Mucosa of rectum (tissue), 2 donors: ENCODE results near the gene EFNA5.

Source experiments
- H3K27ac ChIP-seq, 2 donors: one replicate each; pipeline ENCODE4 v1.7.0; 2013; ENCODE audit warnings: inconsistent platforms in 2 of 2, low read depth in 2 of 2, low read length in 2 of 2
- H3K27me3 ChIP-seq, 2 donors: one replicate each; pipeline ENCODE4 v1.7.0; 2013; ENCODE audit warnings: low read length in 2 of 2; ENCODE audit not compliant: control insufficient read depth in 2 of 2, insufficient read depth in 2 of 2
- H3K36me3 ChIP-seq, 2 donors: one replicate each; pipeline ENCODE4 v1.7.0; 2013; ENCODE audit warnings: low read length in 2 of 2; ENCODE audit not compliant: control insufficient read depth in 2 of 2, insufficient read depth in 2 of 2
- H3K4me1 ChIP-seq, 2 donors: one replicate each; pipeline ENCODE4 v1.7.0; 2013; ENCODE audit warnings: low read length in 2 of 2, mild to moderate bottlenecking in 1 of 2; ENCODE audit not compliant: control insufficient read depth in 2 of 2, insufficient read depth in 2 of 2
- H3K4me3 ChIP-seq, 2 donors: one replicate each; pipeline ENCODE4 v1.7.0; 2013; ENCODE audit warnings: low read length in 2 of 2
- H3K9ac ChIP-seq, 2 donors: one replicate each; pipeline ENCODE4 v1.7.0; 2013; ENCODE audit warnings: low read length in 2 of 2, low read depth in 1 of 2, mild to moderate bottlenecking in 1 of 2
- H3K9me3 ChIP-seq, 2 donors: one replicate each; pipeline ENCODE4 v1.7.0; 2013; ENCODE audit warnings: low read length in 2 of 2; ENCODE audit not compliant: control insufficient read depth in 2 of 2
- donor health status: healthy.
- donor health status: Normal muscosa, but diverticular disease.

The EFNA5 gene

DNA sequence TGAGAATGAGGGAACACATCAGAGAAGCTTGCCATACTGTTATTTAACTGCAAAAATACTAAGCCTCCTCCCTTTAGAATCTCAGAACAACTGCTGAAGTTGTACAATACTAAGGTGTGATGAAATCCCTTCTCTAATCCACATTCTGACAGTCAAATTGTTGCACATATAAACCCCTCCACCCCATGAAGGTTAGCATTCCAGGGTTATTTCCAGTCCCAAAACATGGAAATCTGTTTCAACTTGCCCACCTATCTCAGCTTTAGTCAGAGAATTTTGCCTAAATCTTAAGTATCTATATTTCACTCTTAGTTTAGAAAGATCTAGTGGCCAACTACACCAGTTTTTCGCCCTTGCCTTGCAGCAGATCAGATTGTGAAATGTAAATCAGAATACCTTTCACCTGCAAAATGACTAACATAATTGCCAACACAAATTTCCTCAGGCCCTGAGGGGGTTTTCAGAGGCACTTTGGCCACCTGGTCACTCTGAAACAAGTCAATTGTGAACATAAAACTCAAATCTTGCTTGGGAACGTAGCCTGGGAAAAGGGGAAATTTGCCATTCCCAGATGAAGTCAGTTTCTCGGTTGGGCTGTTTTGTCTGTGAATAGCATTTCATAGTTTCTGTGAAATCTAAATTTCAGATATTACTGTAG, 93.9 kb downstream of the EFNA5 start:
- H3K36me3 ChIP-seq, result no peaks in the 10 kb centered on the region
- no peak overlapping the region for H3K27ac ChIP-seq
- peaks cover 0 to 3% of the 10 kb centered on the region in 2 donors for H3K4me1 ChIP-seq
- no peak overlapping the region for H3K9ac ChIP-seq
- no peak overlapping the region for H3K4me3 ChIP-seq
- H3K9me3 ChIP-seq, result no peaks in the 10 kb centered on the region
- H3K27me3 ChIP-seq, result no peaks in the 10 kb centered on the region

DNA sequence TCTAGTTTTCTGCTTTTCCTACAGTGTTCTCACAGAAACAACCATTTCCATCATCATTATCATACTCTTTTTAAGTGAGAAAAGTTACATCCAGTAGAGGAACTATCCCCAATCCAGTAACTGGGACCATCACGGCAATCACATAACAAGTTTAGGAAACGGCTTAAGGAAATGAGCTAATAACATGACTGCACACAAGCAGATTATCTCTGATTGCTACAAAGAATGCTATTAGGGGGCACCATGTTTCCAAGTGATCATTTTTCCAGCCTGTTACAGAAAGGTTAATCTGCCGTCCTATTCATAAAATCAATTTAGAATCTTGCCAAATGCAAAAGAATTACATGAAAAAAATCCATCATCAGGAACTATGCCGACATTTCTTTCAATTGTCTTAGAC, 94.6 kb downstream of the EFNA5 start:
- Histone ChIP-seq H3K4me1 (peaks cover 3 to 5% of the 10 kb centered on the region in 2 donors), H3K36me3 (no peaks in the 10 kb centered on the region), H3K9me3 (no peaks in the 10 kb centered on the region), H3K27ac (no peak overlapping the region), H3K27me3 (no peaks in the 10 kb centered on the region), H3K9ac (no peak overlapping the region), H3K4me3 (no peak overlapping the region)

DNA sequence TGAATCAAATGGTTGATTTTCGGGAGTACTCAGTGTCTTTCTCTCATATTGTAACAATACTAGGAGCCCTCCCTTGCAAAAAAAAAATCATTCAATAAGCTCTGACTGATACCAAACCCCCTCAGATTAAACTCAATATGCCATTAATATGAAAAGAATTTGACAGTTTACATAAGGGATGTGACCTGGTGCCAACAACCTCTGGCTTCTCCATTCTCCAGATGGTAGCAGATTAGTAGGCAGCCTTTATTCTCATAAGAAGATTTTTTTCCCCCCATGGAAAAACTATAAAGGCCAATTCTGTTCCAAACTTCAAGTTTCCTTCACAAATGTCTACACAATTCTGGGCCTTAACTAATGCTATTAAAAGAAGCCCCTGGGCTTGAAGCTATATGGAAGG, 96.5 kb downstream of the EFNA5 start:
- peaks cover 5 to 10% of the 10 kb centered on the region in 2 donors for H3K4me1 ChIP-seq
- H3K9ac ChIP-seq, result no peak overlapping the region
- H3K4me3 ChIP-seq, result no peak overlapping the region
- H3K27me3 ChIP-seq, result no peaks in the 10 kb centered on the region
- H3K9me3 ChIP-seq, result no peaks in the 10 kb centered on the region
- no peak overlapping the region for H3K27ac ChIP-seq
- no peaks in the 10 kb centered on the region for H3K36me3 ChIP-seq

- Histone ChIP-seq H3K4me3 (no peak overlapping the region), H3K9ac (no peak overlapping the region), H3K27ac (no peak overlapping the region)
These were observed 97.9 kb downstream of the EFNA5 start for GRCh38 chr5:107572715-107573368.

DNA sequence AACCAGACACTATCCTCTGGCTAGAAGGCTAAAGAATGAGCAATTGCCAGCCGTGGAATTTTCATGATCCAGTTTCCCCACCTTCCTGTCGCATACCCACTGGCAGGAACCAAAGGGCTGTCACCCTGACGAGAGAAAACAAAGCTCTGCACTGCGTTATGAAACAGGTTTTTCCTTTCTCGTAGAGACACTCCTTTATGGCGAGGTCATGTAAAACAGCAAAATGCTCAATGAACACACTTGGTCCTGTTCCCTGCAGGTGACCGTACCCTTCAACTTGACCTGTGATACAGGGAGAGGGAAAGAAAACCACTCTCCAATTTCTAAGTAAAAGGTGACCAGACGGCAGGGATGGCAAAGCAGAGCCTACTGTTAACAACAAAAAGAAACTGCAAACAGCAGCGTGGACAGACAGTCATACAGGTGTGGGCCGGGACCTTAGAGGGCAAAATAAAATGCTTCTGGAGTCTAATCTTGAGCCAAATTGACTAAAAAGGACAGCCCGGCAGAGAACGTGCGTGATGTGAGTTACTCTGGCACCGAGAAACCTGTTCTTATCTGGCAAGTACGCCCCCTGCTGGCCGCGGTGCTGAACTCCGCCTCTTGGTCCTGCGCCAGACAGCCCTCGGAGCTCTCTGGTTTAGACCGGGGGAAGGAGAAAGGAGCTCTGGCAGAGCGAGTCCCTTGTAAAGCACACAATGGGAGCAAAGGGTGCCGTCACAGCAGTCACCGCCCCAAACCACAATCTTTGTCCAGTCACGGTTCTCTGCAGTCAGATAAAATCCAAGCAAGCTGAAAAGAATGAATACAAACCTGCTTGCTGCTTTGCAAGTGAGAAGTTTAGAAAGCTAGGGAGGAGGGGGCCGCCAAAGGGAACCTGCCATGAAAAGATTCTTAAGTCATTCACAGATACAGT, 98.9 kb downstream of the EFNA5 start:
- H3K9ac ChIP-seq, result peak overlapping the region; percentile 64 to 79
- H3K9me3 ChIP-seq, result no peaks in the 10 kb centered on the region
- peak overlapping the region; percentile 71 for H3K4me3 ChIP-seq
- no peaks in the 10 kb centered on the region for H3K27me3 ChIP-seq
- peaks cover 5 to 10% of the 10 kb centered on the region in 2 donors for H3K4me1 ChIP-seq
- H3K27ac ChIP-seq, result peak overlapping the region; percentile 80 to 83
- no peaks in the 10 kb centered on the region for H3K36me3 ChIP-seq

More at GRCh38 chr5:107572715-107573368, 97.9 kb downstream of the EFNA5 start:
- no peaks in the 10 kb centered on the region for H3K36me3 ChIP-seq
- H3K9me3 ChIP-seq, result no peaks in the 10 kb centered on the region
- H3K4me1 ChIP-seq, result peaks cover 5 to 10% of the 10 kb centered on the region in 2 donors
- H3K27me3 ChIP-seq, result no peaks in the 10 kb centered on the region

DNA sequence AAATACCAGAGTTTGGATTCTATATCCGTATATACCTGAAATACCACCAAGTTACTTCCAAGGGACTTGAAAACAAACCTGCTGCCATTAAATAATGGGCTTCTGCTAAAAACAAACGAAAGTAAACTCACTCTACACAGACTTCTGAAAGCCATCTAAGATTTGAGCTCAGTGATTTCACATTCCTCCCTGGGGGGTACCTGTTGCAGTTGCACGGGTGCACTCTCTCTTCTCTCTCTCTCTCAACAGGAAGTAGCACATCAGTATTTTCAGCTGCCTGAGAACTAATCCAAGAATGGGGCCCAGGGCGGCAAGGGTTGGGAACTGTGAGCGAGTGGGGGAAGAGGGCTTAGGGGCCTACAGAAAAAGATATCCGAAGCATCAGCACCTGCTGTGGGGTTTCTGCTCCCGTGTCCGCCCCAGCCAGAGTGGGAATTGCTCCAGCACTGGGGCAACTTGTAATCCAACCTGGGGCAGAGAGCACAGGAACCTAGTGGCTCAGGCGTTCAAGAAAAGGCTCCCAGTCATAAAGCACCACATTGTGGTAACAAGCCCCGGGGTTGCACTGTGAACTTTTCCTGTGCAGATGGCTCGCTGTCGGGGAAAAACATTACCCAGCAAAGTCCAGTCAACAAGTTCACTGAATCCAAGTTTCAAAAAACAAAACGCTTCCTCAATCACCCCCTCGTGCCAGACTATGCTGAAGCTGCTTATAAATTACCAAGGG, 99.8 kb downstream of the EFNA5 start:
- Histone ChIP-seq H3K4me3 (peak overlapping the region; percentile 71), H3K4me1 (peaks cover 5 to 10% of the 10 kb centered on the region in 2 donors), H3K36me3 (no peaks in the 10 kb centered on the region), H3K27ac (peak overlapping the region; percentile 80 to 83), H3K9ac (peak overlapping the region; percentile 64 to 79), H3K9me3 (no peaks in the 10 kb centered on the region), H3K27me3 (no peaks in the 10 kb centered on the region)

GRCh38 chr5:107570181-107570580, 100.6 kb downstream of the EFNA5 start:
- Histone ChIP-seq H3K9me3 (no peaks in the 10 kb centered on the region), H3K27ac (no peak overlapping the region), H3K36me3 (no peaks in the 10 kb centered on the region), H3K27me3 (no peaks in the 10 kb centered on the region), H3K4me1 (peaks cover 5 to 10% of the 10 kb centered on the region in 2 donors), H3K4me3 (no peak overlapping the region), H3K9ac (no peak overlapping the region)

GRCh38 chr5:107567901-107568671, 102.7 kb downstream of the EFNA5 start:
- H3K36me3 ChIP-seq, result no peaks in the 10 kb centered on the region
- H3K9me3 ChIP-seq, result no peaks in the 10 kb centered on the region
- no peak overlapping the region for H3K9ac ChIP-seq
- peaks cover 5 to 10% of the 10 kb centered on the region in 2 donors for H3K4me1 ChIP-seq
- no peak overlapping the region for H3K4me3 ChIP-seq
- H3K27ac ChIP-seq, result no peak overlapping the region
- no peaks in the 10 kb centered on the region for H3K27me3 ChIP-seq

DNA sequence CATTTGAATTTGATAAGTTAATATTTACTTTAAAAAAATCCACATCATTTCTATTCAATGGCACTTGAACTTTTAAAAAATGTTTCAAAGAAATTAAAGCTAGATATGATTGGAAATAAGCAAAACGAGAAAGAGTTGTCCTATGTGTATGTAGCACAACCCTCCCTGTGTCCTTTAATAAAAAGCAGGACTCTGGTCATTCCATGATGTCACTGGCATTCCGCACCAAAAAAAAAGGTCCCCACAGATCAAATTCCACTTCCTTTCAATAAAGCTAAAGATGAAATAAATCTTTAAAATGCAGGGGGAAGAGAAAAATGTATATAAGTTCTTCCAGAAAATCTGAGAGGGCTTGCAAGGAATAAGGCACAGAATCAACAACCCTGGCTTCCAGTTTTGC, 103.8 kb downstream of the EFNA5 start:
- Histone ChIP-seq H3K4me3 (no peak overlapping the region), H3K36me3 (no peaks in the 10 kb centered on the region), H3K4me1 (peaks cover 5 to 10% of the 10 kb centered on the region in 2 donors)

More for the DNA sequence above, 103.8 kb downstream of the EFNA5 start:
- no peak overlapping the region for H3K27ac ChIP-seq
- H3K9ac ChIP-seq, result no peak overlapping the region
- no peaks in the 10 kb centered on the region for H3K9me3 ChIP-seq
- H3K27me3 ChIP-seq, result no peaks in the 10 kb centered on the region
